ENCODE measurements around the gene HIRIP3. TPM values are rescaled to one million over a fixed set of nuclear protein-coding genes. Genes with fewer than 3 reads are reported as not detected.

HIRIP3 gene
- total and polyA plus RNA-seq, 2 donors from 2014 or later, result 16.0 to 18.7 TPM

- intact Hi-C loops (cut with DNase I), result no loop called here
- peaks cover 3 to 17% (median 10%) of the 10 kb centered on the region in 3 donors for H3K36me3 ChIP-seq (ENCODE audit: control insufficient read depth in 2 of 3, insufficient read depth in 3 of 3, low read length in 3 of 3)
- H3K4me3 ChIP-seq (ENCODE audit: low read length in 3 of 3), result no peak overlapping the region
- FAIRE-seq (no peak), DNase-seq (no peak)
- no peaks in the 10 kb centered on the region for H3K9me3 ChIP-seq (ENCODE audit: control insufficient read depth in 2 of 3, insufficient read depth in 1 of 3, low read length in 3 of 3)
- peaks cover 3 to 25% (median 9%) of the 10 kb centered on the region in 3 donors for H3K4me1 ChIP-seq (ENCODE audit: control insufficient read depth in 2 of 3, insufficient read depth in 2 of 3, low read depth in 1 of 3, low read length in 3 of 3)
- H3K9ac ChIP-seq (ENCODE audit: low read length in 3 of 3), result no peak overlapping the region
- no peak overlapping the region for H3K27ac ChIP-seq (ENCODE audit: low read depth in 2 of 2, low read length in 2 of 2)
- TF ChIP-seq CTCF (IDR thresholded peaks at IDR 0.05; ENCODE audit: borderline replicate concordance, extremely low read depth, insufficient read depth), result no peak
- H3K27me3 ChIP-seq (ENCODE audit: control insufficient read depth, insufficient read depth, low read length), result no peaks in the 10 kb centered on the region
These were observed 22.4 kb downstream of the HIRIP3 start for GRCh38 chr16:29972992-29973383.

- H3K27me3 ChIP-seq (ENCODE audit: control insufficient read depth, insufficient read depth, low read length), result no peaks in the 10 kb centered on the region
- no peak overlapping the region for H3K27ac ChIP-seq (ENCODE audit: low read depth in 2 of 2, low read length in 2 of 2)
- no peaks in the 10 kb centered on the region for H3K9me3 ChIP-seq (ENCODE audit: control insufficient read depth in 2 of 3, insufficient read depth in 1 of 3, low read length in 3 of 3)
- DNase-seq (no peak), FAIRE-seq (no peak)
- H3K4me1 ChIP-seq (ENCODE audit: control insufficient read depth in 2 of 3, insufficient read depth in 2 of 3, low read depth in 1 of 3, low read length in 3 of 3), result peaks cover 3 to 25% (median 9%) of the 10 kb centered on the region in 3 donors
- intact Hi-C loops (cut with DNase I), result no loop called here
- no peak overlapping the region for H3K4me3 ChIP-seq (ENCODE audit: low read length in 3 of 3)
- no peak overlapping the region for H3K9ac ChIP-seq (ENCODE audit: low read length in 3 of 3)
- peaks cover 3 to 19% (median 6%) of the 10 kb centered on the region in 3 donors for H3K36me3 ChIP-seq (ENCODE audit: control insufficient read depth in 2 of 3, insufficient read depth in 3 of 3, low read length in 3 of 3)
- TF ChIP-seq CTCF (IDR thresholded peaks at IDR 0.05; ENCODE audit: borderline replicate concordance, extremely low read depth, insufficient read depth), result no peak
These were observed 22.9 kb downstream of the HIRIP3 start for GRCh38 chr16:29972500-29972899.

- DNase-seq (no peak), FAIRE-seq (no peak)
- no peak for TF ChIP-seq CTCF (IDR thresholded peaks at IDR 0.05; ENCODE audit: borderline replicate concordance, extremely low read depth, insufficient read depth)
- Histone ChIP-seq H3K36me3 (ENCODE audit: control insufficient read depth in 2 of 3, insufficient read depth in 3 of 3, low read length in 3 of 3) (peaks cover 3 to 19% (median 5%) of the 10 kb centered on the region in 3 donors), H3K4me1 (ENCODE audit: control insufficient read depth in 2 of 3, insufficient read depth in 2 of 3, low read depth in 1 of 3, low read length in 3 of 3) (peaks cover 0 to 19% (median 9%) of the 10 kb centered on the region in 3 donors), H3K27ac (ENCODE audit: low read depth in 2 of 2, low read length in 2 of 2) (no peak overlapping the region), H3K9ac (ENCODE audit: low read length in 3 of 3) (no peak overlapping the region), H3K9me3 (ENCODE audit: control insufficient read depth in 2 of 3, insufficient read depth in 1 of 3, low read length in 3 of 3) (no peaks in the 10 kb centered on the region), H3K4me3 (ENCODE audit: low read length in 3 of 3) (no peak overlapping the region), H3K27me3 (ENCODE audit: control insufficient read depth, insufficient read depth, low read length) (no peaks in the 10 kb centered on the region)
- intact Hi-C loops (cut with DNase I), result no loop called here
These were observed 24.1 kb downstream of the HIRIP3 start for GRCh38 chr16:29971304-29971703.

GRCh38 chr16:29968205-29968604 lies 27.2 kb downstream of the HIRIP3 start:
- Histone ChIP-seq H3K36me3 (ENCODE audit: control insufficient read depth in 2 of 3, insufficient read depth in 3 of 3, low read length in 3 of 3) (peaks cover 3 to 19% (median 5%) of the 10 kb centered on the region in 3 donors), H3K4me1 (ENCODE audit: control insufficient read depth in 2 of 3, insufficient read depth in 2 of 3, low read depth in 1 of 3, low read length in 3 of 3) (peaks cover 0 to 2% (median 0%) of the 10 kb centered on the region in 3 donors)
- no peak for FAIRE-seq

More at GRCh38 chr16:29968205-29968604, 27.2 kb downstream of the HIRIP3 start:
- Histone ChIP-seq H3K4me3 (ENCODE audit: low read length in 3 of 3) (no peak overlapping the region), H3K9me3 (ENCODE audit: control insufficient read depth in 2 of 3, insufficient read depth in 1 of 3, low read length in 3 of 3) (no peaks in the 10 kb centered on the region), H3K27me3 (ENCODE audit: control insufficient read depth, insufficient read depth, low read length) (no peaks in the 10 kb centered on the region), H3K27ac (ENCODE audit: low read depth in 2 of 2, low read length in 2 of 2) (no peak overlapping the region), H3K9ac (ENCODE audit: low read length in 3 of 3) (no peak overlapping the region)
- intact Hi-C loops (cut with DNase I), result no loop called here
- TF ChIP-seq CTCF (IDR thresholded peaks at IDR 0.05; ENCODE audit: borderline replicate concordance, extremely low read depth, insufficient read depth), result no peak
- DNase-seq, result no peak

Measured in kidney (tissue), 14 donors.